ENCODE data around the gene TIMP3. TPM values are rescaled to one million over a fixed set of nuclear protein-coding genes. Genes with fewer than 3 reads are reported as not detected.

Gene TIMP3
- total RNA-seq, 1 donor from 2014 or later, result 45.9 TPM

GRCh38 chr22:32765132-32765618, 36.3 kb upstream of the TIMP3 start:
- no peaks in the 10 kb centered on the region for H3K36me3 Mint-ChIP-seq
- peaks cover 9% of the 10 kb centered on the region for H3K27me3 Mint-ChIP-seq
- H3K4me1 Mint-ChIP-seq (ENCODE audit: unreplicated experiment), result no peaks in the 10 kb centered on the region
- no peak for DNase-seq (ENCODE audit: extremely low spot score, unreplicated experiment)
- no peak overlapping the region for H3K4me3 Mint-ChIP-seq
- no peaks in the 10 kb centered on the region for H3K9me3 Mint-ChIP-seq
- no peak overlapping the region for H3K27ac Mint-ChIP-seq
- TF ChIP-seq CTCF (conservative IDR thresholded peaks at IDR 0.05), result no peak

DNA sequence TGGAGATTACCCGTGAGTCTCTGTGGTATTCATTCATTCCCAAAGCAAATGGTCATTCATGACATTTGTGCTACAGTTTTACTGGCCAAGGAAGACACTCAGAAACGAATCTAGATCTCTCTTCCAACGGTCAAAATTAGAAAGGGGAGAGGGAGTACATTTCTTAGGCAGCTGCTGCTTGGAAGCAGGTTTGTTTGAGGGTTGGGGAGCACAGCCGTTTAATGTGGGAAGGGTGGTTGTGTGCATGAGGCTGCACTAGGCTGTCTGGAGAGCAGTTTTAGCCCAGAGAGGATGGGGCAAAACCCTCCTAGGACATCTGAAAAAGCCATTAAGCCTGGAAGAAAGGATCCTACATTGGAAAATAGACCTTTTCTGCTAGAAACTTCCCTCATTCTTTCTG, 29.7 kb upstream of the TIMP3 start:
- H3K27ac Mint-ChIP-seq, result no peak overlapping the region
- no peaks in the 10 kb centered on the region for H3K4me1 Mint-ChIP-seq (ENCODE audit: unreplicated experiment)
- H3K9me3 Mint-ChIP-seq, result no peaks in the 10 kb centered on the region
- H3K4me3 Mint-ChIP-seq, result no peak overlapping the region
- no peaks in the 10 kb centered on the region for H3K36me3 Mint-ChIP-seq
- no peak for TF ChIP-seq CTCF (conservative IDR thresholded peaks at IDR 0.05)
- peaks cover 5% of the 10 kb centered on the region for H3K27me3 Mint-ChIP-seq
- DNase-seq (ENCODE audit: extremely low spot score, unreplicated experiment), result no peak

- peak; percentile 59 for TF ChIP-seq CTCF (conservative IDR thresholded peaks at IDR 0.05)
Measured at GRCh38 chr22:32775957-32776356, 25.5 kb upstream of the TIMP3 start.

GRCh38 chr22:32776397-32776796, 25.1 kb upstream of the TIMP3 start:
- Mint-ChIP-seq H3K4me1 (ENCODE audit: unreplicated experiment) (no peaks in the 10 kb centered on the region), H3K27ac (no peak overlapping the region), H3K27me3 (peaks cover 5% of the 10 kb centered on the region), H3K9me3 (no peaks in the 10 kb centered on the region), H3K4me3 (no peak overlapping the region), H3K36me3 (no peaks in the 10 kb centered on the region)
- no peak for DNase-seq (ENCODE audit: extremely low spot score, unreplicated experiment)
- TF ChIP-seq CTCF (conservative IDR thresholded peaks at IDR 0.05), result no peak

More at GRCh38 chr22:32775957-32776356, 25.5 kb upstream of the TIMP3 start:
- no peak overlapping the region for H3K27ac Mint-ChIP-seq
- H3K27me3 Mint-ChIP-seq, result peaks cover 5% of the 10 kb centered on the region
- no peaks in the 10 kb centered on the region for H3K4me1 Mint-ChIP-seq (ENCODE audit: unreplicated experiment)
- DNase-seq (ENCODE audit: extremely low spot score, unreplicated experiment), result no peak
- H3K36me3 Mint-ChIP-seq, result no peaks in the 10 kb centered on the region
- H3K9me3 Mint-ChIP-seq, result no peaks in the 10 kb centered on the region
- no peak overlapping the region for H3K4me3 Mint-ChIP-seq

- no peak for TF ChIP-seq CTCF (conservative IDR thresholded peaks at IDR 0.05)
- H3K4me1 Mint-ChIP-seq (ENCODE audit: unreplicated experiment), result no peaks in the 10 kb centered on the region
- no peak overlapping the region for H3K27ac Mint-ChIP-seq
- H3K36me3 Mint-ChIP-seq, result no peaks in the 10 kb centered on the region
- DNase-seq (ENCODE audit: extremely low spot score, unreplicated experiment), result no peak
- peaks cover 5% of the 10 kb centered on the region for H3K27me3 Mint-ChIP-seq
- H3K9me3 Mint-ChIP-seq, result no peaks in the 10 kb centered on the region
- H3K4me3 Mint-ChIP-seq, result no peak overlapping the region
Measured at GRCh38 chr22:32776802-32777201, 24.7 kb upstream of the TIMP3 start.

GRCh38 chr22:32777987-32778386, 23.5 kb upstream of the TIMP3 start:
- Mint-ChIP-seq H3K36me3 (no peaks in the 10 kb centered on the region), H3K4me1 (ENCODE audit: unreplicated experiment) (no peaks in the 10 kb centered on the region), H3K9me3 (no peaks in the 10 kb centered on the region), H3K27me3 (peaks cover 5% of the 10 kb centered on the region), H3K27ac (no peak overlapping the region), H3K4me3 (no peak overlapping the region)
- DNase-seq (ENCODE audit: extremely low spot score, unreplicated experiment), result no peak
- no peak for TF ChIP-seq CTCF (conservative IDR thresholded peaks at IDR 0.05)

Data from type B pancreatic cell (in vitro differentiated cells).